ENCODE results near the gene FASN. TPM values are rescaled to one million over a fixed set of nuclear protein-coding genes. Genes with fewer than 3 reads are reported as not detected.

The FASN gene
- total and polyA plus RNA-seq, 2 of the 13 experiments (the other 11 are each of a cell fraction or from before 2014, with no cell fraction given): 51.7 to 101 TPM

DNA sequence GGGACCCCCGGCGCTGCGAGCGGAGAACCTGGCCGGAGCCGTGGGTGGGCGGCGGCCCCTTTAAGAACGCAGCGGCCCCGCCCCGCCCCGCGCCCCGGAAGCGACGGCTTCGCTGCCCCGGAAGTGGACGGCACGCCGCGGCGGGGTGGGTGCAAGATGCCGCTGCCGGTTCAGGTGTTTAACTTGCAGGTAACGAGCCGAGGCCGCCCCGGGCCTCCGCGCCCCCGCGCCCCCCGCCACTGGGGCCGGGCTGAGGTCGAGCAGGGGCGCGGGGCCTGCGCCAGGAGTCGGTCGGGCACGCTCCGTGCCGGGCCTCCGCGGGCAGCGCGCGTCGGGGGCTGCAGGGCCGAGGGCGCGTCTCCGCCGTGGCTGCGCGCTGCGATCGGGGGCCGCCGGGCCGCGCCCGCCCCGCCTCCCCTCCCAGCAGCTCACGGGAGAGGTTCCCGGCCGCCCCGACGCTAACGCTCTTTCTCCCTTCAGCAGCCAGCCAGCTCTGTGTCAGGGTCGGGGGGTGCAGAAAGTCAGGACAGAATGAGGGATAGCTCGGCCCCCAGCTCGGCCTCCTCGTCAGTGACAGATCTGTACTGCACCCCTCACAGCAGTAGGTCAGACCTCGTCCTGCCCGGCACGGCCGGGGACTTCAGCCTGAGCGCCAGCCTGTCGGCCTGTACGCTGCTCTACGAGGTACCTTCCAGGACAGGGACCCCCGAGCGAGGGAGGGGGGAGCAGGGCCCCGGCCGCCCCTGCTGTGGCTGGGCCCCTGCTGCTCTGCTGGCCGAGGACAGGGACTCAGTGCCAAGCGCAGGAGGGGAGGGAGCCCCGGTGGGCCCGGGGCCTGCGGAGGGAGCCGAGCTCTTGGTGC, 46.0 kb downstream of the FASN start, which contains the start of the genes GPS1 and RFNG (continued):
- TF ChIP-seq PAXIP1 (CRISPR knock-in tag; conservative IDR thresholded peaks at IDR 0.05) (no peak), ZNF720 (CRISPR knock-in tag; IDR thresholded peaks at IDR 0.05) (no peak), AGO2 (optimal IDR thresholded peaks at IDR 0.05; ENCODE audit: low read depth, low read length) (peak; percentile 81), MLX (CRISPR knock-in tag; IDR thresholded peaks at IDR 0.05) (no peak), DMAP1 (CRISPR knock-in tag; IDR thresholded peaks at IDR 0.05) (no peak), ZNF782 (CRISPR knock-in tag; IDR thresholded peaks at IDR 0.05; ENCODE audit: borderline replicate concordance) (peak; percentile 23; the same call in 1 of the 2 replicates), SP5 (CRISPR knock-in tag; IDR thresholded peaks at IDR 0.05; ENCODE audit: borderline replicate concordance, low read depth) (peak; percentile 47), ZFP37 (CRISPR knock-in tag; IDR thresholded peaks at IDR 0.05; ENCODE audit: borderline replicate concordance) (no peak), BORCS8-MEF2B (CRISPR knock-in tag; IDR thresholded peaks at IDR 0.05) (peak; percentile 3; the same call in 1 of the 2 replicates), TCF7 (IDR thresholded peaks at IDR 0.05; ENCODE audit: low read depth) (no peak), ELF3 (CRISPR knock-in tag; IDR thresholded peaks at IDR 0.05) (no peak; the same call in 1 of the 2 replicates), ZNF33A (CRISPR knock-in tag; IDR thresholded peaks at IDR 0.05; ENCODE audit: borderline replicate concordance) (no peak), SRSF4 (IDR thresholded peaks at IDR 0.05; ENCODE audit: low read depth, low read length, poor library complexity, severe bottlenecking) (no peak), ZSCAN20 (CRISPR knock-in tag; IDR thresholded peaks at IDR 0.05; ENCODE audit: borderline replicate concordance) (no peak; the same call in 1 of the 2 replicates)
- TF ChIP-seq, protein P1, sequence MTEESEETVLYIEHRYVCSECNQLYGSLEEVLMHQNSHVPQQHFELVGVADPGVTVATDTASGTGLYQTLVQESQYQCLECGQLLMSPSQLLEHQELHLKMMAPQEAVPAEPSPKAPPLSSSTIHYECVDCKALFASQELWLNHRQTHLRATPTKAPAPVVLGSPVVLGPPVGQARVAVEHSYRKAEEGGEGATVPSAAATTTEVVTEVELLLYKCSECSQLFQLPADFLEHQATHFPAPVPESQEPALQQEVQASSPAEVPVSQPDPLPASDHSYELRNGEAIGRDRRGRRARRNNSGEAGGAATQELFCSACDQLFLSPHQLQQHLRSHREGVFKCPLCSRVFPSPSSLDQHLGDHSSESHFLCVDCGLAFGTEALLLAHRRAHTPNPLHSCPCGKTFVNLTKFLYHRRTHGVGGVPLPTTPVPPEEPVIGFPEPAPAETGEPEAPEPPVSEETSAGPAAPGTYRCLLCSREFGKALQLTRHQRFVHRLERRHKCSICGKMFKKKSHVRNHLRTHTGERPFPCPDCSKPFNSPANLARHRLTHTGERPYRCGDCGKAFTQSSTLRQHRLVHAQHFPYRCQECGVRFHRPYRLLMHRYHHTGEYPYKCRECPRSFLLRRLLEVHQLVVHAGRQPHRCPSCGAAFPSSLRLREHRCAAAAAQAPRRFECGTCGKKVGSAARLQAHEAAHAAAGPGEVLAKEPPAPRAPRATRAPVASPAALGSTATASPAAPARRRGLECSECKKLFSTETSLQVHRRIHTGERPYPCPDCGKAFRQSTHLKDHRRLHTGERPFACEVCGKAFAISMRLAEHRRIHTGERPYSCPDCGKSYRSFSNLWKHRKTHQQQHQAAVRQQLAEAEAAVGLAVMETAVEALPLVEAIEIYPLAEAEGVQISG (CRISPR knock-in tag; IDR thresholded peaks at IDR 0.05): peak; percentile 84
- TF ChIP-seq, protein P2, sequence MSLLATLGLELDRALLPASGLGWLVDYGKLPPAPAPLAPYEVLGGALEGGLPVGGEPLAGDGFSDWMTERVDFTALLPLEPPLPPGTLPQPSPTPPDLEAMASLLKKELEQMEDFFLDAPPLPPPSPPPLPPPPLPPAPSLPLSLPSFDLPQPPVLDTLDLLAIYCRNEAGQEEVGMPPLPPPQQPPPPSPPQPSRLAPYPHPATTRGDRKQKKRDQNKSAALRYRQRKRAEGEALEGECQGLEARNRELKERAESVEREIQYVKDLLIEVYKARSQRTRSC (CRISPR knock-in tag; IDR thresholded peaks at IDR 0.05; ENCODE audit: low read depth): no peak
- TF ChIP-seq, protein P3, sequence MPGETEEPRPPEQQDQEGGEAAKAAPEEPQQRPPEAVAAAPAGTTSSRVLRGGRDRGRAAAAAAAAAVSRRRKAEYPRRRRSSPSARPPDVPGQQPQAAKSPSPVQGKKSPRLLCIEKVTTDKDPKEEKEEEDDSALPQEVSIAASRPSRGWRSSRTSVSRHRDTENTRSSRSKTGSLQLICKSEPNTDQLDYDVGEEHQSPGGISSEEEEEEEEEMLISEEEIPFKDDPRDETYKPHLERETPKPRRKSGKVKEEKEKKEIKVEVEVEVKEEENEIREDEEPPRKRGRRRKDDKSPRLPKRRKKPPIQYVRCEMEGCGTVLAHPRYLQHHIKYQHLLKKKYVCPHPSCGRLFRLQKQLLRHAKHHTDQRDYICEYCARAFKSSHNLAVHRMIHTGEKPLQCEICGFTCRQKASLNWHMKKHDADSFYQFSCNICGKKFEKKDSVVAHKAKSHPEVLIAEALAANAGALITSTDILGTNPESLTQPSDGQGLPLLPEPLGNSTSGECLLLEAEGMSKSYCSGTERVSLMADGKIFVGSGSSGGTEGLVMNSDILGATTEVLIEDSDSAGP (CRISPR knock-in tag; IDR thresholded peaks at IDR 0.05; ENCODE audit: borderline replicate concordance): peak; percentile 99

Data from HepG2 (cell line).